Forelimb muscle (tissue), 1 donor: ENCODE measurements around the gene DCLK1. TPM values are rescaled to one million over a fixed set of nuclear protein-coding genes. Genes with fewer than 3 reads are reported as not detected.
"Not testable (repeated sequence)": the region's sequence is repeated elsewhere in the genome, so short reads cannot be mapped to it uniquely, and the experiment has no call there.

Source experiments
- DNase-seq: peaks from one replicate; pipeline ENCODE4 v3.0.0-alpha.2; 2013; ENCODE audit warnings: low read depth
- polyA plus RNA-seq: library from polyadenylated mRNA; unstranded; fragments of 120-200 nt; gene quantifications from one replicate; pipeline ENCODE4 v1.2.1, GENCODE V29; 2013; ENCODE audit not compliant: insufficient read length

The DCLK1 gene
- polyA plus RNA-seq, 1 donor: 77.3 TPM

DNA sequence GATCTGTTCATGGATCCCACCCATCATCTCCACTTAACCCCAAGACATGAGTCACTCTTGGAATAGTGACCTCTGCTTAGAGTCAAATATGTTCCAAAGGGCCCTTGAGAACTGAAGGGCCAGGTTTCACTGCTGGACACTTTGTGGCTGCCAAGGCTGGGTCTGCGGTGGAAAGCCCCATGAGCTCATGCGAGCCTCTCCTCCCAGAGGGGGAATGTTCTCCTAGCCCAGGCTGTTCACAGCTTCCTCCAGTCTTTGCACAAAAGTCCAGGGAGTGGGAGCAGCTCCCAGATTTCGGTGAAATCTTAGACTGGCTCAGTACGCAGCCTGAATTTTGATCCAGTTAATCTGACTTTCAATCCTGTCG lies 732 bp upstream of the DCLK1 start:
- DNase-seq: peak; percentile 85

- DNase-seq: no peak
Observed at GRCh38 chr13:36130552-36131221, 495 bp downstream of the DCLK1 start.

DNA sequence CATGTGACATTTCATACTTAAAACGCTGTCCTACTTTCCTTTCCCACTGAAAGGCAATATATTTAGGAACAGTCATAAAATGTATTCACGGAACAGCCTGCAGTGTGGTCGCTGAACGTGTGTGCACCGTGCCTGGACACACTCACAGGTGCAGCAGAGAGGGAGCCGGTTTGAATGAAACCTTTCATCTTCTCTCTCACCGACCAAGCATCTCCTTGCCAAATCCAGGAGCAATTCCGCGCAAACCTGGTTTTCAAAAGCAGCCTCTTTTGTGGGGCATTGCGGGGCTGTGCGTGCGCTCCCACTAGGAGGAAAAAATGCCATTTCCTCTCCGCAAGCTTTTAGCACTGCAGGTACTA lies 1.0 kb downstream of the DCLK1 start:
- DNase-seq: no peak

- no peak for DNase-seq
Observed at GRCh38 chr13:36129539-36129938, 1.6 kb downstream of the DCLK1 start.

- no peak for DNase-seq
Observed at GRCh38 chr13:36126491-36126890, 4.7 kb downstream of the DCLK1 start.

GRCh38 chr13:36125841-36126240 lies 5.3 kb downstream of the DCLK1 start:
- no peak for DNase-seq

DNA sequence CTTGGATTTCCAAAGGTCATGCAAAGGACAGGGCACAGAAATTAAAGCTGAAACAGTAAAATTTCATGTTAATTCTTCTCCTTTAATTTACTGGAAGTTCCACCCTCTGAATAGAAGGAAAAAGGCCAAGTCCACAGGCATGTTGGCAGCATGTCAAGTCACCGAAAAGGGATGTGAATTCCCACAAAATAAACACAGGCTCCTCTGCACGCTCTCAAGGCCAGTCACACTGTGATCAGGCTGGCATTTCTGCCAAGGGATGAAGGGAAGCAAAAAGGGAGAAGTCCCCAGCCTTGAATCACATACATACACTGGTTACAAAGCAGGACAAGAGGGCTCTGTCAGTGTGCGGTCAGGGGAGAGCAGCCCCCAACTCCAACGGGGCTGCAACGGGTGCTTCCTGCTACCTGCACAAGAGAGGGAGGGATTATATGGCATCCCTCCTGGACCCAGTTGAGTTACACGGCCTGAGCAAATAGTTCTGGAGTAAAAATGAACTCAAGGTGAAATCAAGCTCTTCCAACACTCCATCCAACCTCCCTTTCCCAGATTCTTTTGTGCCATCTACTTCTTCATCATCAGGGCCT lies 6.9 kb downstream of the DCLK1 start:
- DNase-seq: no peak

DNA sequence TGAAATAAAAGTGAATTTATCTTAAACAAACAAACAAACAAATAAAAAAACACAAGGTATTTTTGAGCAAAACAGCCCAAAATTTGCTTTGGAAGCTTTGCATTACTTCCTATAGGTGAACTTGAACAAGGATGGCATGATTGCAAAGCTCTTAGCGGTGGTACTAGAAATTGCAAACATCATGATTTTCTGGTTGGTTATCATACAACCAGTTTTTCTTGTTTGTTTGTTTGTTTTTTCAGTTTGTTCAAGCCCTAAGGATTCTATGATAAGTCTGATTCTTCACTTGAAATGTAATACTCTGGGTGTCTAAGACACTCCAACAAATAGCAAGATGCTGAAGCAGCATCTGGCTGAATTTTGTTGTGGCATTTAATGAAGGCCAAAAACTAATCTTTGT lies 15.9 kb downstream of the DCLK1 start:
- no peak for DNase-seq

- no peak for DNase-seq
Observed at GRCh38 chr13:36114233-36114632, 16.9 kb downstream of the DCLK1 start.

GRCh38 chr13:36108954-36109353 lies 22.2 kb downstream of the DCLK1 start:
- no peak for DNase-seq

DNA sequence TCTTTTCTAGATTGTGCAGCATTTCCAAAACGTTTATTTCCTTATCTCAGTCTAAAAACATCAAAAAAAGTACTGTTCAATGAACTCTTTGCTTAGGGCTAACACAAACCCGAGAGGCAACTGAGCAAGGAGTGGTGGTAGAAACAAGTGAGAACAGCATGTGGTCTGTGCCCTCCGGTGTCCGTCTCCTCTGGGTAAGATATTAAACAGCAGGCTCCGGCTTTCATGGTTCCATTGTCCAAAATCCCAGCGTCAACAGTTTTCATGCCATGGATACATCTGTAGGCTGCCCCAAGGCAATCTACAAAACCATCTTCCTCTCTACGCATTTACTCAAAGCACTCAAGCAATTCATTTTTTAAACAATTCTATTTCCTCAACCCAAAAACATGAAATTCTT lies 22.8 kb downstream of the DCLK1 start:
- no peak for DNase-seq

DNA sequence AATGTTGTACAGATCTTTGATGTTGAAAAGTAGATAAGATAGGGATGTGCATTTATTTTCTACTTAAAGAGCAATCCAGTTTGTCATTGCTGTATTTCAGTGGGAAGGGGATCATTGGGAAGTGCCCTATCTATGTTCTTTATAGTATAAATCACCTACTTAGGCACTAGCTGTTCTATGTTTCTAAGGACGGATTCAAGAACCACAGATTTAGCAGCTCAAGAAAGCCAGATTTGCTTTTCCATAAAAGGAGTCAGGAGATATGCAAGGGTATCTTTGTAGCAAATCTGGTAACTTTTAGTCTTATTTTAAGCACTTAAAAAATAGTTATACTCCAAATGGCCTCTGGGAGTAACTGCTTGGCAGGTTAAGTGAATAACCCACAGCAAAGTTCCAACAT lies 23.7 kb downstream of the DCLK1 start:
- DNase-seq: no peak

- no peak for DNase-seq
Observed at GRCh38 chr13:36105726-36106125, 25.5 kb downstream of the DCLK1 start.

- DNase-seq: no peak
Observed at GRCh38 chr13:36102721-36103120, 28.5 kb downstream of the DCLK1 start.

DNA sequence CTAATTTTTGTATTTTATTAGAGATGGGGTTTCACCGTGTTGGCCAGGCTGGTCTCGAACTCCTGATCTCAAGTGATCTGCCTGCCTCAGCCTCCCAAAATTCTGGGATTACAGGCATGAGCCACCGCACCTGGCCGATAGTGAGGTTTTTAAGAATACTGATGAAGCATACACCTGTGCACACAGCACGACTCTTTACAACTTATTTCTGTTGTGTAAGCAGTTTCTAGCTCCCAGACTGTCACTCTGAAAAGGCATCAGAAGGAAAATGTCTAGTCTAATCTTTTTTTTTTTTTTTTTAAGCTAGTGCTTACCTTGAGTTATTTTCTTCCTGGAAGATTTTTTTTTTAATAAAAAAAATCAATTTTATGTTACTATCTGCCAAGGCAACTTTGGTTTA lies 29.3 kb downstream of the DCLK1 start:
- DNase-seq: not testable (repeated sequence)

DNA sequence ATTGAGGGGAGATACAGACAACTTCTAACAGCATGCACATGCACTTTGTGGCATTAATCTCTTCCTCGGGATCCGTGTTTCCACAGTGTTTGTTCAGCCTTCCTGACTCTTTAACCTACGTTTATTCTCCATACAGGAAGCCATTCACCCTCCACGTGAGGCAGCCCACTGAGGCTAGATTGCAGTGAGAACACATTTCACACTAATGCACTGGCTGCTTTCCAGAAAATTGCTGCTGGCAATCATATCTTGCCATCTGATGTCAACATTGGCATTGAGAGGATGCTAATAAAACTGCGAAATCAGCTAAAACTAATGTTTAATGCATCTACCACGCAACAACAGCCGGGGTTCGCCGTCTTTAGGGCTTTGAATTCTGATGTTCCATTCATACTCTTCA lies 30.0 kb downstream of the DCLK1 start:
- no peak for DNase-seq

DNA sequence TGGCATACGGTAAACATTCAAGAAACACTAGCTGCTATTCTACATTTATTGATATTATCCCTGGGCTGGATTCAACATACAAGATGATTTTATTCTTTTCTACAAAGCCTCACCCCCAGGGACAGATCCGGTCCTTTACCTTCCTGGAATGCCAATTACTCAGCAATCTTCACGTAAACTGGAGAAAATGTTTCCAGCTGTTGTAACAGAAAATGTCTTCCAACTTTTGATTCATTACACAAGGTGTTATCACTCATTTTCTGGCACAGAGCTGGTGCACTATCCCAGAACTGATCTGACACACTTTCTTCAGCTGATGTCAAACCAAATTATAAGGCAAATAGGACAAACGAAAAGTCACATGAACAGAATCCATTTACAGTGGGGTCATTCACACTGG lies 33.1 kb downstream of the DCLK1 start:
- no peak for DNase-seq

GRCh38 chr13:36096461-36097416 lies 34.4 kb downstream of the DCLK1 start:
- DNase-seq: no peak

DNA sequence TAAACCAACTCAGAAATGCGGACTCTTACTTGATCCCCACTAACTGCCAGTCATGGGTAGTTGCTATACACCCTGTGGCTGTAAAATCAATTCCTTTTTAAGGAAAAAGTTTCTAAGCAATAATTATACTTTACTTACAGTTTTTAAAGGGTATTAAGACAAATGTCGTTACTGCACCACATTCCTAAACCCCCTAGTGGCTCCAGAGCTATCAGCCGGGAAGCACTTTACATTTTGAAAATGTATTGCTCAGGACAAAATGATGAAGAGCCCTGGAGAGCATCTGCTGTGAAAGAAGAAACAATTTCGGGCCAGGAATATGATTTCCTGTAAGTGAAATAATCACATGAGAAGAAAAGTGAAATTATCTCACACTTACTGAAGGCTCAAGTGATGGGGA lies 36.7 kb downstream of the DCLK1 start:
- DNase-seq: no peak

DNA sequence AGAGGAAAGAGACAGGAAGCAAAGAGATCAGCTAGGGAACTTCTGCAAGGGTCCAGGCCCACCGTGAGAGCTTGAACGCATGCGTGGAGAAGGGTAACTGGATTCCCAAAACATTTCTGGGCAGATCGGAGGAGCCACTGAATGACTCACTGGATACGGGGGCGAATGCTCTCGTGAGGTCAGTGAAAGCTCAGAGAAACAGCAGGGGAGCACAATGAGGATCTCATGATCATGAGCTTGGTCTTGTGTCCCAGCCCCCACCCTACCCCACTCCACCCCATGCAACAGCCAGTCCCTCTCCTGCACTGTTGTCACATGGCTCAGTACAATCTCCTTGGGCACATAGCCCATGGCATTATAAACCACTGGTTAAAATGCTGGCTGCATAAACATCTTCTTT lies 40.6 kb downstream of the DCLK1 start:
- no peak for DNase-seq

DNA sequence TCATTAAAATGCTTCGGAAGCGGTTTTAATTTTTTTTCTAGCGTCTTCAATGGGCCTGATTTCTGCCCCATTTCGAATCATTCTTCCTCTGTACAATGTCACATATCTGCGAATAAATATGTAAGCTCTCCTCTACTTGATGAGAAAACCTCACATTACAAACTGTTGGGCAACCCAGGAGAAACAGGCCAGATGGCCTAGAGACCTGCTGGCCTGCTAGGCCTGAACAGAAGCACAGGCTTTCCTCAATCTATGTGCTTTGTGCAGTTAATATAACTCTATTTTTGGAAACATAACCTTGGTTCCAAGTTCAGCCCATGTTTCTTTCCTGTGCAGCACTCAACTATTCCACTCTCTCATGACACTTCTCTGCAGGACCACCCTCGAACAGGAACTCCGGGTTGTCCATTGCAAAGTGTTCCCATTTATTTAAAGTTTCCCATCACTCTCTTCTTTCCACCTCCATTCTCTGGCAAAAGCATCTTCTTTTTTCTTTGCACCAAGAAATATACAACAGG lies 42.0 kb downstream of the DCLK1 start:
- DNase-seq: no peak

- no peak for DNase-seq
Observed at GRCh38 chr13:36088463-36088862, 42.7 kb downstream of the DCLK1 start.

DNA sequence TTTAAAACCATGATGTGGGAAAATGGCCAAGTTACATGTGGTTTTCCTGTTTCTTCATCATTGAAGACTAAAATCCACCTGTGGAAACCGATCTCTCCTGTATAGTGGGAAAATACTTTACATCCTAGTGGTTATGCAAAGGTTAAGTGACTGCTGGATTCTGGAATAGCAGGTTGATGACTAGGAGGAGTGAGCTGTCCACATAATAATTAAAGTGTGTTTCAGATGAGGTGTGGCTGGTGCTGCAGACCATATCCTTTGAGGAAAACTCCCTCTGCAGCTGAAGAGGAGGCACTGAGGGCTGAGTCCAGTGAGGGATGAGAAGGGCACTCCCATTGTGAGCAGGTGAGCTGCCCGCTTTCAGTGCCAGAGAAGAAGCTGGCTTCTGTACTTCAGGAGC lies 43.2 kb downstream of the DCLK1 start:
- no peak for DNase-seq
